Fibroblast of skin of back (primary cell): ENCODE results near the gene SRCIN1.
"Not testable (repeated sequence)": the region's sequence is repeated elsewhere in the genome, so short reads cannot be mapped to it uniquely, and the experiment has no call there.

Experiments used
- DNase-seq: peaks from one replicate; pipeline ENCODE4 v3.0.0-alpha.2; 2013

SRCIN1 gene

GRCh38 chr17:38507921-38508569 is 97.7 kb downstream of the SRCIN1 start:
- no peak for DNase-seq

- DNase-seq = no peak
These were observed 98.3 kb downstream of the SRCIN1 start for GRCh38 chr17:38507436-38507835.

GRCh38 chr17:38504216-38504615 is 101.5 kb downstream of the SRCIN1 start:
- DNase-seq = no peak

GRCh38 chr17:38503286-38503913 is 102.4 kb downstream of the SRCIN1 start:
- DNase-seq = not testable (repeated sequence)

- DNase-seq = not testable (repeated sequence)
These were observed 104.0 kb downstream of the SRCIN1 start for GRCh38 chr17:38501718-38502117.

- DNase-seq = not testable (repeated sequence)
These were observed 106.5 kb downstream of the SRCIN1 start for GRCh38 chr17:38499230-38499629.

GRCh38 chr17:38498353-38498752 is 107.4 kb downstream of the SRCIN1 start:
- no peak for DNase-seq

- DNase-seq = not testable (repeated sequence)
These were observed 108.1 kb downstream of the SRCIN1 start for GRCh38 chr17:38497656-38498055.

GRCh38 chr17:38494152-38494551 is 111.6 kb downstream of the SRCIN1 start:
- not testable (repeated sequence) for DNase-seq

GRCh38 chr17:38492067-38493040 is 113.4 kb downstream of the SRCIN1 start:
- DNase-seq = peak; percentile 80

- DNase-seq = not testable (repeated sequence)
These were observed 114.2 kb downstream of the SRCIN1 start for GRCh38 chr17:38491346-38492066.

- DNase-seq = not testable (repeated sequence)
These were observed 116.0 kb downstream of the SRCIN1 start for GRCh38 chr17:38489774-38490173.

- not testable (repeated sequence) for DNase-seq
These were observed 120.0 kb downstream of the SRCIN1 start for GRCh38 chr17:38485681-38486298.

- no peak for DNase-seq
These were observed 120.6 kb downstream of the SRCIN1 start for GRCh38 chr17:38485146-38485468.

- peak; percentile 78 for DNase-seq
These were observed 121.3 kb downstream of the SRCIN1 start for GRCh38 chr17:38484242-38485145.

GRCh38 chr17:38482700-38483043 is 123.1 kb downstream of the SRCIN1 start:
- not testable (repeated sequence) for DNase-seq

GRCh38 chr17:38482039-38482699 is 123.6 kb downstream of the SRCIN1 start:
- not testable (repeated sequence) for DNase-seq
